GM21576 (cell line): ENCODE results near the gene ARMC9.
"Not testable (repeated sequence)": the region's sequence is repeated elsewhere in the genome, so short reads cannot be mapped to it uniquely, and the experiment has no call there.

ENCODE experiments used
- ATAC-seq: cut with Tn5 transposase; IDR thresholded peaks from one replicate; pipeline ENCODE4 v1.9.1; 2021; ENCODE audit warnings: mild to moderate bottlenecking, moderate library complexity; ENCODE audit not compliant: unreplicated experiment

ARMC9 gene

GRCh38 chr2:231359441-231359840 is 161.0 kb downstream of the ARMC9 start:
- no peak for ATAC-seq

DNA sequence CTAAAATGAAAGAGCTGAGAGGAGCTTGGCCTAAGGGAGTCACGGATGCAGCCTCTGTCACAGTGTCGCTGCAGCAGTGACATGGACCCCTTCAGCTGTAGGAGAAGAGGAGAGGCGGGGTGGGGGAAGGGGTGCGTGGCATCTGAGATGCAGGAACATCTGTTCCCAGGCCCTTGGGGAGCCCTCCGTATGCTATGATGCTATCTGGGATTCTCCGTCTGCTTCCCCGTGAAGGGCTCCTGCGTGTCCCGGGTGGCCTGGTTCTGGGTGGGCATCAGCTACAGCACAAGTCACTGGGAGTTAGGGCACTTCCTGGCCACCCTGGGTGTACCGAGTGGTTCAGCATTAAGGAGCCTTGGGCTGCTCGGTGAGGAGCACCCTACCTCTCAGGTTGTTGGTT is 161.5 kb downstream of the ARMC9 start:
- ATAC-seq, result no peak

- ATAC-seq, result no peak
Measured at GRCh38 chr2:231360401-231360800, 162.0 kb downstream of the ARMC9 start.

DNA sequence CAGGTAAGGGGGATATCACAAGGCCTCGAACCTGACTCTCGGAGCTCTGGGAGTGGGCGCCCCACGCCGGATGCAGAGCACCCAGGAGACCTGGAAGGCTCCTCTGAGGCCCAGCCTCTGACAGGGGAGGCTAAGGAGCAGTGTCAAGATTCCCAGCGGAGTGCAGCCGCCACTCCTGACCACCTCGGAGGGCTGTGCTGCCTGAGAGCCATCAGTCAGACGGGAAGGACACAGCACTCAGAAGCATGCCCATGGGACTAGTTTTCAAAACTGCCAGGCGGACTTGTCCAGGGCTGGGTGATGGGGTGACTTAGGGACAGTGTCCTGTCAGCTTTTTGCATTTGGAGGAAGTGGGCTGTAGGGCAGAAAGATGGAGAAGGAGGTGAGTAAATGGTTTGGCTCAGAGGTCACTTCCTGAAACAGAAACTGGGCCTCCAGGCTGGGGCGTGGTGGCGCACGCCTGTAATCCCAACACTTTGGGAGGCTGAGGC is 162.5 kb downstream of the ARMC9 start:
- no peak for ATAC-seq

GRCh38 chr2:231361701-231362554 is 163.5 kb downstream of the ARMC9 start:
- ATAC-seq, result peak; percentile 91

DNA sequence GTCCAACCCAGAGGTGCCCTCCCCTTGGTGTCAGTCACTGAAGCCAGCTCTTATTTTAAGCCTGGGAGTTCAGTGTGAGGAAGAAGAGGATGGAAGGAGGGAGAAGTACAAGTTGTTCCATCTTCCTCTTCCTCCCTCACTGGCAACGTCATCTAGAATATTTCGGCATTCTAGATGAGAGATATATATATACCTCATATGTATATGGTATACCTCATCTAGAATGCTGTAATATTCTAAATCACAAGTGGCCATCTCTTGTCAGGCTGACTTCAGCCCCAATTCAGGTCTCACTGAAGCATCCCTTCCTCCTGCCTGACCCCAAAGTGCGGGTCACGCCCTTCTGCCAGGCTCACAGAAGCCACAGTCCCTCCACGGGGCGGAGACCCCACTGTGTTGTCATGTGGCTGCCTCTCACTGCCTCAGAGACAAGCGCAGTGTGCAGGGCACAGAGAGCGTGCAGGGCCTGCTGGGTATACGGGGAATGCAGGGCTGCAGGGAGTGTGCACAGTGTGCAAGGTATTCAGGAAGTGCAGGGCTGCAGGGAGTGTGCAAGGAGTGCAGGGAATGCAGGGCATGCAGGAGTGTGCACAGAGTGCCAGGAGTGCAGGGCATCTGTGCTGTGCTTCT is 164.2 kb downstream of the ARMC9 start:
- ATAC-seq, result no peak

GRCh38 chr2:231364061-231364460 is 165.6 kb downstream of the ARMC9 start:
- ATAC-seq, result no peak

DNA sequence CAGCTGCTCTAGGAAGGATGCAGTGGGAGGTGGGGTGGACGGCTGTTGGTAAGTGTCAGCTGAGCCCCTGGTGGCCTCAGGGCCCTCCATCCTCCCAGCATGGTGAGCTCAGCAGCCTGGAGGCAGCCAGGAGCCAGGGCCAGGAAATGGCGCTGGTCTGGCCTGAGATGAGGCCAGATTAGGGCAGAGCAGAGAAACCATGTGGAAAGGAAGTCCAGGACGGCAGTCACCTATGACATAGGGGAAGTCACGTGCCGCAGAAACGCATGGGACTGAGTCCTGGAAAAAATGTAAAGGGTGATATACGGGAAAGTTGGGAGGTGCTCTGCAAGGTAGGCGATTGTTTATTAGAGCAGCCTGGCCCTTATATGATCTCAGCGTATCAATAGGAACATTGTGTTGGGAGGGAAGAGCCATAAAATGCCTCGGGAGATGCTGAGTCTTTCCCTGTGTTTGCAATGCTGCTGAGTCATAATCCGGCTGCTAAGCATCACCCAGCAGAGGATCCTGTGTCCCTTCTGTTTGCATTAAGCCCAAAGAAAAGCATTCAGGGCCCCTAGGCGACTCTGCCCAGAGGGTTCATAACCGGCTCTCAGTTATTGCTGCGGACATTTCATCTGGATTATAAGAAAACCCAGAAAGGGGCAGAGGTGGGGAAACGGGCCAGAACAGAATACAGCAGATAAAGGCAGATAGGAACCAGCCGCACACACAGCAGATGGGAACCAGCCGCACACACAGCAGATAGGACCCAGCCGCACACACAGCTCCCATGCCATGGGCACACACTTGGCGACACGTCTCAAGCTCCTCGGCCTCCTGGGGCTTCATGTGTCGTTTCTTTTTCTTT is 166.8 kb downstream of the ARMC9 start:
- no peak for ATAC-seq

- ATAC-seq, result no peak
Measured at GRCh38 chr2:231367178-231367577, 168.7 kb downstream of the ARMC9 start.

GRCh38 chr2:231369580-231370428 is 171.4 kb downstream of the ARMC9 start:
- ATAC-seq, result no peak

- ATAC-seq, result no peak
Measured at GRCh38 chr2:231370429-231370748, 172.0 kb downstream of the ARMC9 start.

GRCh38 chr2:231370749-231371429 is 172.5 kb downstream of the ARMC9 start:
- no peak for ATAC-seq

GRCh38 chr2:231371430-231372054 is 173.1 kb downstream of the ARMC9 start:
- no peak for ATAC-seq

GRCh38 chr2:231372326-231372725 is 173.9 kb downstream of the ARMC9 start:
- no peak for ATAC-seq

DNA sequence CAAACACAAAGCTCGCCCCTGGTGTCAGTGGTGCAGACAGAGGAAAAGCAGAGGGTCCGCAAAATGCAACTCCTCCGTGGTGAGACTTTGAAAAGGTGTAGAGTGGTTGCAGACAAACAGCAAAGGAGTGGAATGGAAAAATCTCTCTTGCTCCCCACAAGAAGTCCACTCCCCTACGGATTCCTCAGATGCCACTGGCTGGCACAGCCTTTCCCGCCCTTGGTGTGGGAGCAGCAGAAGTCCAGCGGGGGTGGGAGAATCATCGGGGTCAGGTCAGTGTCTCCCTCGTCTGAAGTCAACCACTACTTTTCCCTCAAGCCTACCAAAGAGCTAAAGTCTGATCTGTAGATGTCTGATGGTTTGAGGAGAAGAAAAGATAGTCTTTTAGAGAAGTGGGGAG is 174.8 kb downstream of the ARMC9 start:
- no peak for ATAC-seq

DNA sequence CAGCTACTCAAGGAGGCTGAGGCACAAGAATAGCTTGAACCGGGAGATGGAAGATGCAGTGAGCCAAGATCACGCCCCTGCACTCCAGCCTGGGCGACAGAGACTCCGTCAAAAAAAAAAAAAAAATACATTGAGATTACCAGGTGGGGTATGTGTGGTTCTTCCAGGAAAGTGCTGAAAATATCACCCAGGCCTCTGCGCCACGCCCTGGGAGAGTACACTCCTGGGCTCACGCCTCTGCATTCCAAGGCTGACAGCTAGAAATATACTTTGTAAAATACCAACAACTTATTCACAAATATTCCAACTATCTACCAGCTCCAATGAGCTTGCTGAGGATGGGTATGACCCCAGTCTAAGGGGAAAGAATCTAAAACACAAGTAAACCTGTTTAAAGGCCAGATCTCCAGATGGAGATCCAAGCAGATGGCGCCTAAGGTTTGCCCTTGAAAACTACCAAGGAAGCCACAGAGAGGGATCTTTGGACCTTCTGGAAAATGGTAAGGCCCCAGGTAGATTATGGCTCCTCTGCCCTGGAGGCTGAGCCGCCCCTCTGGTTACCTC is 175.4 kb downstream of the ARMC9 start:
- ATAC-seq, result no peak

DNA sequence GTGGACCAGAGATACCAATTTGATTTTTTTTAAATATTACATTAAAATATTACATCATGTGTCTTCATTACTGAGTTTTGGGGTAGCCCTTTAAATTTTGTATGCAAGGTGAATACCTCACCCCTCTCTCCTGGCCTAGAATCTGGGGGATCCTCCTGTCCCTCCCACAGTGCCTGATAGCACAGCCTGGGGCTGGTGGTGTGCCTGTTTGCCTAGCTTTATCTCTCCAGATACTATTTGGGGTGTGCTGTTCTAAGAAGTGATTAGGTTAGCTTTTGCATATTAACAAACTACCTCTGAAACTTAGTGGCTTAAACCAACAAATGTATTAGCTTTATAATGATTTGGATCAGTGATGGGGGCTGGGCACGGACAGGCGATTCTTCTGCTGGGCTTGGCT is 176.3 kb downstream of the ARMC9 start:
- ATAC-seq, result no peak

DNA sequence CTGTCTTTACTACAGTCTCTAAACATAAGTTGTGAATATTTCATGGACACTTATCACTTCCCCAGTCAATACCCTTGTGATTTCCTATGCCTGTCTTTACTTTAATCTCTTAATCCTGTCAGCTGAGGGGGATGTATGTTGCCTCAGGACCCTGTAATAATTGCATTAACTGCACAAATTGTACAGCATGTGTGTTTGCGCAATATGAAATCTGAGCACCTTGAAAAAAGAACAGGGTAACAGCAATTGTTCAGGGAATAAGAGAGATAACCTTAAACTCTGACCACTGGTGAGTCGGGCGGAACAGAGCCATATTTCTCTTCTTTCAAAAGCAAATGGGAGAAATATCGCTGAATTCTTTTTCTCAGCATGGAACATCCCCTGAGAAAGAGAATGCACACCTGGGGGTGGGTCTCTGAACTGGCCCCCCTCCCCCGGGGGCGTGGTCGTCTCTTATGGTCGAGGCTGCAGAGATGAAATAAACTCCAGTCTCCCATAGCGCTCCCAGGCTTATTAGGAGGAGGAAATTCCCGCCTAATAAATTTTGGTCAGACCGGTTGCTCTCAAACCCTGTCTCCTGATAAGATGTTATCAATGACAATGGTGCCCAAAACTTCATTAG is 177.7 kb downstream of the ARMC9 start:
- ATAC-seq, result not testable (repeated sequence)

DNA sequence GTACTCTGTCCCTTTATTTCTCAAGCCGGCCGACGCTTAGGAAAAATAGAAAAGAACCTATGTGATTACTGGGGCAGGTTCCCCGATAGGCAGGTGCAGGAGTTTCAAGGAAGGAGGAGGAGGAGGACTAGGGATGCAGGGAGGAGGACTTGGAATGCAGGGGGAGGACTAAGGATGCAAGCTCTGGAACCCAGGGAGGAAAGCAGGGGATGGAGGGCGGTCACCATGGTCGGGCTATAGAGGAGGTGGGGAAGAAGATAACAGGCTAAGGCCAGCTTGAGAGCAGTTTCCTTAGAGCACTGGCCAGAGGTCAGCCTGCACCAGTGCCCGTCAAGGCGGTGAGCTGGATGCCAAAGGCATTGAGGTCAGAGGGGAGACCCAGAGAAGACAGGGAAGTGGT is 178.4 kb downstream of the ARMC9 start:
- no peak for ATAC-seq
